ENCODE measurements around the gene GPR17.

Gene GPR17

DNA sequence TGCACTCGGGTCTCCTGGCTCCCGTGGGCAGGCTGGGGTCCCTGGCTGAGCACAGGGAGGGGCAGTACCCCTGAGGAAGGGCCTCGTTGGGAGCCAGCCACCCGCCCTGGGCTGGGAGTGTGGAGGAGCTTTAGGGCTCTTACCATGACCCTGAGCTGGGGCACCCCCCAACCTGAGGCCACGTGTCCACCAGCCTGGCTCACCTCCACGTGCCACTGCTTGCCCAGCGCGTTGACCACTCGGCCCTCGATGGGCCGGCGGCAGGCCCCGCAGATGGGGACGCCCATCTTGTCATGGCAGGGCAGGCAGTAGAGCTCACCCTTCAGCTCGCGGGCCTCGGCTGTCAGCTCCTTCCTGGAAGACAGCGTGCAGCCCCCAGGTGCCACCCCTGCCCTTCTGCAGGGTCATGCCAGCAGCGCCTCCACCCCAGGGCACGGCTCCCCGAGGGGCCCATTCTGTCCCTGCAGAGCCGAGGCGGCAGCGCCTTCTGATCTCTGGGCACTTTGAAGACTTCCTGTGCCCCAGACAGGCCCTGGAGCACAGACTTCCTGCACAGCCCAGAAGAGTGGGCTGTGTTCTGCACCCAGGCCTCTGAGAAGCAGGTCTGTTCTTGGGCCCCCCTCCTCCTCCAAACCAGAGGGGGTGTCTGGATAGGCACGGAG, 4.0 kb upstream of the GPR17 start:
- no peak for DNase-seq

DNA sequence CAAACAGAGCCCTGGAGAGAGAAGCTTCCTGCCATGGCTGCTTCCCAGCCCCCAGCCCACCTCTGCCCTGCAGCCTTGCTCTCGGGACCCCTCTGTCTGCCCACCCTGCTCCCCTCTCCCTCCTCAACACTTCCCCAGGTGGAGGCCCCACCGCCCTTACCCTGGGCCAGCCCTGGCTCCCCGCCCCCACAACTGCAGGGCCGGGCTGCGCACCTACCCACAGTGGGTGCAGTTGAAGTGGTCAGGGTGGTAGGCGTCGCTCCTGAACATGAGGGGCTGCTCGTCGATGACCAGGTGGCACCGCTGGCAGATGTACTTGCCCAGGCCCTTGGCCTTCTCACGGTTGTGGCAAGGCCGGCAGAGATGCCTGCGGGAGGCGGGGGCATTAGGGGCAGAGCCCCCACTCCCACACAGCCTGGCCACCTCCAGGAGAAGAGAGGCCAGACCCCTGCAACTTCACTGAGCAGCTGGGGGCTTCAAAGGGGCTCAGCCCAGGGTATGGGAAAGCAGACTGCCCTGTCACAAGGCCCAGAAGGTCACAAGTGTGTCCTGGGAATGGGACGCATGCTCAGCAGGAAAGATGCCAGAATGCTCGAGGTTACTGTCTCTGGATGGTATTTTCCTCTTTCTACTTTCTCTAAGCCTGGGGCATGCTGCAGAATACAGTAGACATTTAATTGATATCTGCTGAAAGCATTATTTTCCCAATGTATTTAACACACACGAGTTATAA, 3.1 kb upstream of the GPR17 start:
- DNase-seq = no peak

DNA sequence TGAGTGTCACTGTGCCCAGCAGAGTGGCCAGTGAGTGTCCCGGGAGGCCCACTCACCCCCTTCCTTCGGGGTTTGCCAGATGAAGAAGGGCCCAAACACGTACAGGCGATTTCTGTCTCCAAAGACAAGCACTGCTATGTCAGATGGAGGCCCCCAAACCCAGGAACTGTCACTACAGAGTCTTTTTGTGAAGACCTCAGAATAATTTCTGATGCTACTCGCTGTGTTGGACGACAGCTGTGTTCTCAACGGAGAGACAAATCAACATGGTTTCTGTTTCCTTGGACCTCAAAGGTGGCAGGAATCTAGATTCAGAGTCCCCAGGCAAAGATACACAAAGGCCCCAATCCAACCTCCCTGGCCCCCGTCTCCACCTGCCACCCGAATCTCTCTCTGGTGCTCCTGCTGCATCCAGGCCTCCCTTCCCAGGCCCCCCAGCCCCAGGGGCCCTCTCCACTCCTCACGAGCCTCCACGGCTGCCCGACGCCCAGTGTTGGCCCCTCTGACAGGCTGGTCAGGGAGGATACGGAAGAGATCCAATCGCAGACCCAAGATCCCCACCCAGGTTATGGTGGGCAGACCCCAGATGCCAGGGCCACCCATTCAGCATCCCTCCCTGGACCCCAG, 2.4 kb upstream of the GPR17 start:
- DNase-seq = no peak

DNA sequence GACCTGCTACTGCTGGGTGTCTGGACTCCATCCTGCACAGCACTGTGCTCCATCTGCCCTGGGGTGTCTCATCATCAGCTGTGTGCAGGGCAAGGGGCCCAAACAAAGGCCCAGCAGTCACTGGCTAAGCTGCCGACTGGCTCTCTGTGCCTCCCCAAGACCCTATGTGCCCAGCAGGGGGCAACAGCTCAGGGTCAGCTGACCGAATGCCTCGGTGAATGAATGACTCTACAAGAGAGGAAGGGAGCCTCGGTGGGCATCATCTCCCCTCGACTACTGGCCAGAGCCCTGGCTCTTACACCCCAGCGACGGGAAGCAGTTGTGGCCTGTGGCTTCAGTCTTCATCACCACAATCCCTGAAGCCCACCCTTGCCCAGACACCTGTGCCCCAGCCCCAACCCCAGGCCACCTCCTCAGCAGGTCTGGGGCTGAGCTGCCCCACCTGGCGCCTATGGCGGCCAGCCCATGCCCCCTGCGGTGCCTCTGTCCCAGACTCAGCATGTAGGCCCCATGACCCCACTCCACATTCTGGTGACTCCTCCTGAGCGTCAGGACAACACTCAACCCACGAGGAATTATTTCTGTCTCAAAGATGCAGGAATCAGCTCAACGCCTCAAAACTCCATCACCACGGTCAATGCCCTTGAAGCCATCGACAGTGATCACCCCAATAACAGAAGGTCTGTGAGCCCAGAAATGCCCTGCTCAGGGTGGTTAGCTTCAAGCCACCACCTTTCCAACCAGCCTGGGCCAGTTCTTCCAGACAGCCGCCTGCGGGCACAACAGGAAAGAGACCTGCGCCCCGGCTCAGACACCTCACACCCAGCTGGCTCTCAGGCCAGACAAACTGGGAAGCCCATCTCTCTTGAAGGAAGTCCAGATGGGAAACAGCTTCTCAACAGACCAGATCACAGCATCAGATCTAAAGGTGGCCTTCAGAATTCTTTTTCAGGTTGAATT, 1.6 kb upstream of the GPR17 start:
- DNase-seq = no peak

DNA sequence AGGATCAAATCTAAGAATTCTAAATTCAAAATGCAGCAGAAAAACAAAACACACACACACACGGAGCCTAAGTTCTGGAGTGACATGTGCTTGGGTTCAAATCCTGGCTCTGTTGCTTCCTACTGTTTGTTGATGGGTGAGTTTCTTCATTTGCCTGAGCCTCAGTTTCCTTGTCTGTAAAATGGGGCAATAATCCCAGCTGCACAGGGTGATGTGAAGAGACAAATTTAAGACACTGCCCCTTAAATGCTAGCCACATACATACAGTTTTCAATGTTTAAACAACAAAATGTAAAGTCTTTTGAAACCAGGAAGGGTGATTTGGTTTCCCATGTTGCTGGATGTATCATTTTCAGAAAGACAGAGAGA, 943 bp upstream of the GPR17 start:
- DNase-seq = no peak

DNA sequence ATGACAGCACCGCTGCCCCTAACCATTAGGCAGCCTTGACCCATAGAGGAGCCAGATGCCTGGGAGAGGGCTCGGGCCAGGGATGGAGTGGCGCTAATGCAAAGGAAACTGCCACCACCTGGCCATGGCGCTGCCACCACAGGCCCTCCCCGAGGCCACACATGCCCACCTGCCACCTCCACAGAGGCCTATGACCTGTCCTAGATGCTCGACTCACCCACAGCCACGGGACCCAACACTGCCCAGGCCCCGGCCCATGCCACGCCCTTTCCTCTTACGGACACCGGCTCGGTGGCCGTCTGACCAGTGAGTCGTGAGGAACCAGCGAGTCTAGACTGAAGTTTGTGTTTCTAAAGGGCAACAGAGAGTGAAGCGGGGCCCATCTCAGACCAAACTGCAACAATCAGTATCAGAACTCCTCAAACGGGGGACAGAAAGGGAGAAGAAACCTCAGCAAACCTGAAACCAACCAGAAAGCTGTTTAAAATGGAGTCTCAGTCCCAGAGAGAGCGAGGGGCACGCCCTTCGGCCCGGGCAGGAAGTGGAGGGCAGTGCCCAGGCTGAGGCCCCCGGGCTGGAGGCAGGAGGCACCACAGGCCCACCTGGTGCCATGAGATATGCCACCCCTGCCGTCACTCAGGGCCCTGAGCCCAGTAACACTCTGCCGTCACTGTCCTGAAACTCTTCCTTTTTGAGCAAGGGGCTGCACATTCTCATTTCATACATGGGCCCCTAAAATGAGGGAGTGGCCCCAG, 711 bp downstream of the GPR17 start:
- no peak for DNase-seq

DNA sequence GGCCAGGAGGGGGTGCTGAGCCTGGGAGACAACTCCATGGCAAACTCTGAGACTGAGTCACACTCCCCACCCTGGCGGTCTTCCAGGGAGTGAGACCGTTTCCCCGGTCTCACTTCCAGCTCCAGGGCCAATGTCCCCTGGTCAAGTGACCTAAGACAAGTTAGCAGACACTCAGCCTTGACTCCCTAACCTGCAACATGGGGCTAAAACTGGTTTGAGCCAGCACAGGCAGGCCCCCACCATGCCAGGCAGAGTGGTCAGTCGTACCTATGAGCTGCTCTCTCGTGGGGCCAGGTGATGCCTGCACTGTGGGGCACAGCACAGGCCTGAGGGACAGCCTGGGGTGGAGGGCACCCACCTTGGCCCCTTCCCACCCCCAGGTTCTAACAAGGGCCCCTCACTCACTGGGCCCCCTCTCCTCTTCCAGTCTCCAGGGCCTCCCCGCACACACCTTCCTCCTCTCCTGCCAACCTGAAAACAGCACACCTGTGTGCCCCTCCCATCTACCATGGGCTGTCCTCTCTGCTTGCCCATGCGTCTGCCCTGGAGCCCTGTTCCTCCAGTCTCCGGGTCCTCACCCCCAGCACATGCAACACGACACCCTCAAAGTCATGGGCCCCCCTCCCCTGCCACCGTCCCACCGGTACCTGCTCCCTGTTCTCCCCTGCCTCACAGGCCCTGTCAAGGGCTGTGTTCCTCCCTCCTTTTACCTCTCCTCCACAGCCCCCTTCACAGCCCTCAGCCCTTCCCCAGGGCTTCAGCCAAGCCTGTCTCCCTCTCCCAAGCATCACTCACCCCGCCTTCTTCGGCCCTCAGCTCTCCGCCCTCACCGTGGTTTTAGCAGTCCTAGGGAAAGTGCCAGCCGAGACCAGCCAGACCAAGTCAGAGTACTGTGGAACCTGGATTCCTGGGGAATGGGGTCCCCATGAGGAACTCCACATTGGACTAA, 1.6 kb downstream of the GPR17 start:
- DNase-seq = peak in 1 of 14 donors; percentile 60

DNA sequence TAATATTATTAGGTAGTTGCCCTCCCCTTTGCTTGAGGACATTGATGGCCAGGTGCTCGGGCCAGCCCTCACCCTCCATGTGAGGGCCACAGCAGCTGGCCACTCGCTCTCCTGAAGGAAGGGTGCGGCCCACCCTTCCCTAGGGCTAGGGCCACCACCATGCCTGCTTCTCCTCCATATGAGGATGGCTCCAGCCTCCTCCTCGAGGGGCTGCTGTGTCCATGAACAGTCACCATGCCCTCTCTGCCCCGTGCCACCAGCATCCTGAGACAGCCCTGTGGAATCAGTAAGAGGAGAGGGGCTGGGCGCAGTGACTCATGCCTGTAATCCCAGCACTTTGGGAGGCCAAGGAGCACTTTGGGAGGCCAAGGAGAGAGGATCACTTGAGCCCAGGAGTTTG, 2.4 kb downstream of the GPR17 start:
- no peak for DNase-seq

DNA sequence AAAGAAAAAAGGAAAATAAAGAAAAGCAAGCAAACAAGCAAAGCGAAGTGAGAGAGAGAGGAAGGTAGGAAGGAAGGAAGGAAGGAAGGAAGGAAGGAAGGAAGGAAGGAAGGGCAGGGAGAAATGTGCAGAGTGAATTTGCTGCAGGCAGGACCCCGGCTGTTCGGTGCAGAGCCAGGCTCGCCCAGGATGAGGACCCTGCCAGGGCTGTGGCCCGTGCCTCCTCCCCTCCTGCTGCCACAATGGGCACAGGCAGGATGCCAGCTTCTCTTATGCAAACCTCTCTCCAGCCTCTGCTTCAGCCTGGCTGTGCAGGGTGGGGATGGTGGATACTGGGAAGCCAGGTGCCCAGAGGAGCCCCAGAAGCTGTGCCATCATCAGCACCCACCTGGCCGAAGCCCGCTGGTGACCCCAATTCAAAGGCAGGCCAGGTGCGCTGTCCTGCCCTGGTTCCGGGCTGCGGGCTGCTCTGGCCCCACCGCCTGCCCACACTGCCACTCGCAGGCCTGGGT, 3.2 kb downstream of the GPR17 start:
- peak in 4 of 14 donors; percentile 28 to 51 (median 40) for DNase-seq

DNA sequence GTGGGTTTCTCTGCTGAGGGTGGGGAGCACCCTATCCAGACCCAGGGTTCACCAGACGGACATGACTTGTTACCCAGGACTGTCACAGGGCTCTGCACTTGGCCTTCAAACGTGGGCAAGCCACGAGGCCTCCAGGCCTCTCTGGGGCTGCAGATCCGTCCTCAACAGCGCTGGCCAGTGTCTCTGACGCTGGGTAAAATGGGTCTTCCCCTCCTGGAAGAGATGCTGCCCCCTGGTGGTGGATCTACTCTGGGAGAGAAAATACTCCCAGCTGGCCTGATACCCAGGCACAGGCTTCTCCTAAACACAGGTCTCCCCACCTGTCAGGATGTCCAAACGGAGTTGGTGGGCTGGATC, 3.7 kb downstream of the GPR17 start:
- DNase-seq = peak in 11 of 14 donors; percentile 46 to 82 (median 66)

DNA sequence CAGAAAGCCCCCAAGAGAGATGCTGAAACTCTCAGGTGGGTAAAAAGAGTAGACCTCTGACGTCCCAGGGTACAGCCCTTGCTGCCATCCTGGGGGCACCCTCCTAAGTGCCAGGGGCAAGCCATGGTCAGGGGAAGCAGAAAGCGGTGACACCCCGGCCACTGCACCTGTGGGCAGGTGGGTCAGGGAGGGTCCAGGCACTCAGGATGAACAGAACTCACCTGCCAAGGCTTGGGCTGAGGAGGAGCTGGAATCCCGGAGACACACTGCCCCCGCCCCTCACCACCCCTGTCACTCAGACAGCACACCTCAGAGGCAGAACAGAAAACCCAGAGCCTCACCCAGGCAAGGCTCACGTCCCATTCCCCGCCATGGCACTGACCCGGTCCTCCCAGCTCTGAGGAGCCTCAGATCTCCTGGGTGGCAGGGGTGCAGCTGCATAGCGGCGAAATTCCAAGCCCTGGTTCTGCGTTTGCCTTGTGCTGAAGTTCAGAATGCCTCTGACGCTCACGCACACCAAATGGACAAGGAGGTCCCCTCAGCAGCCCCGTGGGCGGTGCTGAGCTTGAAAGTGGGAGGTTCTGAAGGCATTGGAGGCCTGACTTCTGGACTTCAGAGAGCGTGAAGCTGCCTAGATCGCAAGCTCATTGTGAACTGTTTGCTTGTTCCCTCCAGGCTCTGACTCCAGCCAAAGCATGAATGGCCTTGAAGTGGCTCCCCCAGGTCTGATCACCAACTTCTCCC, 4.3 kb downstream of the GPR17 start:
- DNase-seq = no peak

DNA sequence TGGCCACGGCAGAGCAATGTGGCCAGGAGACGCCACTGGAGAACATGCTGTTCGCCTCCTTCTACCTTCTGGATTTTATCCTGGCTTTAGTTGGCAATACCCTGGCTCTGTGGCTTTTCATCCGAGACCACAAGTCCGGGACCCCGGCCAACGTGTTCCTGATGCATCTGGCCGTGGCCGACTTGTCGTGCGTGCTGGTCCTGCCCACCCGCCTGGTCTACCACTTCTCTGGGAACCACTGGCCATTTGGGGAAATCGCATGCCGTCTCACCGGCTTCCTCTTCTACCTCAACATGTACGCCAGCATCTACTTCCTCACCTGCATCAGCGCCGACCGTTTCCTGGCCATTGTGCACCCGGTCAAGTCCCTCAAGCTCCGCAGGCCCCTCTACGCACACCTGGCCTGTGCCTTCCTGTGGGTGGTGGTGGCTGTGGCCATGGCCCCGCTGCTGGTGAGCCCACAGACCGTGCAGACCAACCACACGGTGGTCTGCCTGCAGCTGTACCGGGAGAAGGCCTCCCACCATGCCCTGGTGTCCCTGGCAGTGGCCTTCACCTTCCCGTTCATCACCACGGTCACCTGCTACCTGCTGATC, 4.9 kb downstream of the GPR17 start:
- no peak for DNase-seq

DNA sequence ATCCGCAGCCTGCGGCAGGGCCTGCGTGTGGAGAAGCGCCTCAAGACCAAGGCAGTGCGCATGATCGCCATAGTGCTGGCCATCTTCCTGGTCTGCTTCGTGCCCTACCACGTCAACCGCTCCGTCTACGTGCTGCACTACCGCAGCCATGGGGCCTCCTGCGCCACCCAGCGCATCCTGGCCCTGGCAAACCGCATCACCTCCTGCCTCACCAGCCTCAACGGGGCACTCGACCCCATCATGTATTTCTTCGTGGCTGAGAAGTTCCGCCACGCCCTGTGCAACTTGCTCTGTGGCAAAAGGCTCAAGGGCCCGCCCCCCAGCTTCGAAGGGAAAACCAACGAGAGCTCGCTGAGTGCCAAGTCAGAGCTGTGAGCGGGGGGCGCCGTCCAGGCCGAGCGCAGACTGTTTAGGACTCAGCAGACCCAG, 5.4 kb downstream of the GPR17 start:
- DNase-seq = no peak

DNA sequence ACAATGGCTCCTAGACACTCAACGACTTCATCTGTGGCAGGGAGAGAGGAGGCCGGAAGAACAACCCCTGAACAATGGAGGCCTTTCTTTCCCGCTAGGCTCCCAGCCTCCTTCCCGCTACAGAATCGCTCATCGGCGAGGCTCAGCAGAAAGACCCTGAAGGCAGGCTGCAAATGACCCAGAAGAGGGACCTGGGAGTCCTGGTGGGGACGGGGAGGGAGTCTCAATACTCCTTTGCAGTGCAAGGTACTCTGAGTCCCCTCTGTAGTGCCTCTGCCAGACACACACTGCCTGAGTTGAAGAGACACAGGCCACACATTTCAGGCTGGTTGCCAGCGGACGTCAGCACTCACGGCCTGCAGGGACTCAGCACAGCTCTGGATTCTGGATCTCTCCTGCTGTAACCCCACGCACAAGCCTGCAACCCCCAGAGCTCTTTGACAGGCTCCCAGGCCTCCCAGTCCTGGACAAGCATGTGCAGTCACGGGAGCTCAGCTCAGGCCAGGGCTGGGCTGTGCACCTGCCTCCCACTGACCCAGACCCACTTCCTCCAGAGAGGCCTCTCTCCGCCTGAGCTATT, 6.1 kb downstream of the GPR17 start:
- DNase-seq = peak in 11 of 14 donors; percentile 38 to 86 (median 71)

DNA sequence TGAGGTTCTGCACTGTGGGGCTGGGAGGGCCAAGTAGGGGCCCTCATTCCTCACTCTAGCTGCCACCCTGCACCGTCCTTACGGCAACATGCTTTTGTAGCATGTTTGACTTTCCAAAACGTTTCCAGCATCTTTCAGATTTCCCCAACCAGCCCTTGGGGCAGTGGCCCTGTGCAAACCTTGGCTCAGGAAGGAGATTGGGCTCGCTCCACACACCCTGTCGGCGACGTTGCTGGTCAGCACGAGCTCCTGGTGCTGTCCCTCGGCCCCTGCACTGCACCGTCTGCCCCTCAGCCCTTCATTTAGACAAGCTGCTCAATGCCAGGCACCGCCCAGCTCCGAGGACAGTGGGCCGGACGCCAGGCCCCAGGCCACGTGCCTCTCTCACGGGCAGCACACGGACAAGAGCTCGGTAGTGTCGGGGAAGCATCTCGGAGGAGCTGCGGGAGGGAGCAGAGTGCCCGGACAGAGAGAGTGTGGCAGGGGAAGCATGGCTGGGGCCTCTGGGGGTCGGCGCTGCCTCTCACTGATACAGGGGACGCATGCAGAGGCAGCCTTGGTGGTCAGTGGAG, 6.9 kb downstream of the GPR17 start:
- no peak for DNase-seq

DNA sequence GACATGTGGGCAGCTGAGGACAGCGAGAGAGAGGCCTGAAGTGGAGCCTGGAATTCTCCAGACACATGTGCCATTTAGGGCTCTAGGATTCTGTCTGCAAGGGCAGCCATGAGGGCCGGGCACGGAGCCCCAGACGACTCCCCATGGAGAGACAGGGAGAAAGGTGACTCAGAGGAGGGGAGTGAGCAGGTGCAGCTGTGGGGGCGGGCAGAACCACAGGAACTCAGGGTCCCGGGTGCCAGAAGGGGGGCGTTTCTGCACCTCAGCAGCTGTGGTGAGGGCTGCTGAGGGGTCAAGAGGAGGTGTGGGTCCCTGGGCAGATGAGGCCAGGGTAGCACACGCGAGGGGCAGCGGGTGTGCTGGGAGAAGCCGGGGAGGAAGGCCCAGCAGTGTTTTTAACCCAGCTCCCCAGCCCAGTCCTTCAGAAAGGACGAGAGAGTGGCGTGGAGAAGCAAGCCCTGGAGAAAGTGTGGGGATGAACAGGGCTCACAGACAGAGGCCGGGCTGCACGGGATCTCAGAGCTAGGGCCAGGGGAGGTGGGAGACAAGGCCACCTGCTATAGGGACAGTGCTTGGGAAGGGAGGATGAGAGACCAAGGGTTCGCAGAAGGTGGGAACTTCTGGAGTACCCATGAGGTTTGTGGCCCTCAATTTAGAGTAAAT, 7.6 kb downstream of the GPR17 start:
- no peak for DNase-seq

DNA sequence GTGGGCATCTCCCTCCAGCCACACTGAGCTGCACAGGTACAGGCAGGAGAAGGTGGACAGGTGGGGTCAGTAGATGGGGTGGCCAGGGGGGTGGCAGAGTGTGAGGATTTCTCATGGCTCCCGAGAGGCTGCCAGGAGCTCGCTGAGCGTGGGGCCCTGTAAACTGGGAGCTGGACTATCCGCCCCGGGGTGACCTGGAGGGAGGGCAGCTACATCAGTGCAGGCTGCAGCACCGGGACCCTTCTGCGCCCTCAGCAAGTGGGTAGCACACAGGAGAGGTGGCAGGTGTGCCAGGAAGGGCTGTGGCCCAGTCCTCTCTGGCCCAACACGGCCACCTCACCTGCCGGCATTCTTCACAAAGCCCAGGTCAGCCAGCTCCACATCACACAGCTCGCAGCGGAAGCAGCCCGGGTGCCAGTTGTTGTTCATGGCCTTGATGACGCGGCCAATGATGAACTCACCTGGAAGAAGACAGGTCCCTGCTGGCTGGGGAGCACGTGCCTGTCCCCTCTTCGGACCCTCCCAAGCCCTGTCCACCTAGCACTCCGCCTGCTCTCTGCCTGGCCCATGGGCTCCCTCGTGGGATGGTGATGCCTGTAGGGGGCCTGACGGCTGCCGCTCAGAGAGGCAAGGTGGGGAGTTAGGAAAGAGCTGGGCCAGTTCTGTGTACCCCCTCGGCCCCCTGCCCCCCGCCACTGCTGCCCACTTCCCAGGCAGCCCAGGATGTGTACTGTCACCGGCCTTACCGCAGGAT, 8.3 kb downstream of the GPR17 start:
- no peak for DNase-seq

Data from C1 segment of cervical spinal cord (tissue), 14 donors.